Activated naive CD8-positive, alpha-beta T cell treated with anti-CD3 and anti-CD28 coated beads, Interleukin-2, amount 50 U/mL, for 16 hours (primary cell): ENCODE data around the gene WWC2.

ENCODE experiments used
- DNase-seq: peaks from one replicate; pipeline ENCODE4 v3.0.0-alpha.2; 2020; ENCODE audit warnings: low read depth, low spot score

WWC2 gene

GRCh38 chr4:183328832-183329231 lies 229.8 kb downstream of the WWC2 start:
- no peak for DNase-seq

GRCh38 chr4:183329244-183329643 lies 230.2 kb downstream of the WWC2 start:
- DNase-seq: no peak

- DNase-seq: no peak
Measured at GRCh38 chr4:183329954-183330742, 231.1 kb downstream of the WWC2 start.

- no peak for DNase-seq
Measured at GRCh38 chr4:183330841-183331240, 231.8 kb downstream of the WWC2 start.

- no peak for DNase-seq
Measured at GRCh38 chr4:183332447-183332846, 233.4 kb downstream of the WWC2 start.

GRCh38 chr4:183333202-183333601 lies 234.1 kb downstream of the WWC2 start:
- no peak for DNase-seq

- no peak for DNase-seq
Measured at GRCh38 chr4:183333983-183334382, 234.9 kb downstream of the WWC2 start.

- DNase-seq: no peak
Measured at GRCh38 chr4:183335369-183335940, 236.4 kb downstream of the WWC2 start.

- DNase-seq: no peak
Measured at GRCh38 chr4:183337349-183337748, 238.3 kb downstream of the WWC2 start.

GRCh38 chr4:183337833-183338232 lies 238.8 kb downstream of the WWC2 start:
- DNase-seq: no peak

- DNase-seq: no peak
Measured at GRCh38 chr4:183342541-183343533, 243.8 kb downstream of the WWC2 start.

- DNase-seq: no peak
Measured at GRCh38 chr4:183343730-183344129, 244.7 kb downstream of the WWC2 start.

- no peak for DNase-seq
Measured at GRCh38 chr4:183344523-183345255, 245.6 kb downstream of the WWC2 start.

- no peak for DNase-seq
Measured at GRCh38 chr4:183345261-183345660, 246.2 kb downstream of the WWC2 start.

- no peak for DNase-seq
Measured at GRCh38 chr4:183347146-183347545, 248.1 kb downstream of the WWC2 start.

GRCh38 chr4:183347566-183347965 lies 248.5 kb downstream of the WWC2 start:
- no peak for DNase-seq

- no peak for DNase-seq
Measured at GRCh38 chr4:183348136-183348535, 249.1 kb downstream of the WWC2 start.

- no peak for DNase-seq
Measured at GRCh38 chr4:183348706-183349659, 249.9 kb downstream of the WWC2 start.

GRCh38 chr4:183349673-183350072 lies 250.6 kb downstream of the WWC2 start:
- no peak for DNase-seq

GRCh38 chr4:183350317-183351071 lies 251.4 kb downstream of the WWC2 start:
- DNase-seq: no peak
